ENCODE data around the gene HTT. TPM values are rescaled to one million over a fixed set of nuclear protein-coding genes. Genes with fewer than 3 reads are reported as not detected.
A peak's percentile ranks its signal among the peaks of the same experiment; 100 is the strongest.

HTT gene
- total RNA-seq, 1 donor, result 44.5 TPM

DNA sequence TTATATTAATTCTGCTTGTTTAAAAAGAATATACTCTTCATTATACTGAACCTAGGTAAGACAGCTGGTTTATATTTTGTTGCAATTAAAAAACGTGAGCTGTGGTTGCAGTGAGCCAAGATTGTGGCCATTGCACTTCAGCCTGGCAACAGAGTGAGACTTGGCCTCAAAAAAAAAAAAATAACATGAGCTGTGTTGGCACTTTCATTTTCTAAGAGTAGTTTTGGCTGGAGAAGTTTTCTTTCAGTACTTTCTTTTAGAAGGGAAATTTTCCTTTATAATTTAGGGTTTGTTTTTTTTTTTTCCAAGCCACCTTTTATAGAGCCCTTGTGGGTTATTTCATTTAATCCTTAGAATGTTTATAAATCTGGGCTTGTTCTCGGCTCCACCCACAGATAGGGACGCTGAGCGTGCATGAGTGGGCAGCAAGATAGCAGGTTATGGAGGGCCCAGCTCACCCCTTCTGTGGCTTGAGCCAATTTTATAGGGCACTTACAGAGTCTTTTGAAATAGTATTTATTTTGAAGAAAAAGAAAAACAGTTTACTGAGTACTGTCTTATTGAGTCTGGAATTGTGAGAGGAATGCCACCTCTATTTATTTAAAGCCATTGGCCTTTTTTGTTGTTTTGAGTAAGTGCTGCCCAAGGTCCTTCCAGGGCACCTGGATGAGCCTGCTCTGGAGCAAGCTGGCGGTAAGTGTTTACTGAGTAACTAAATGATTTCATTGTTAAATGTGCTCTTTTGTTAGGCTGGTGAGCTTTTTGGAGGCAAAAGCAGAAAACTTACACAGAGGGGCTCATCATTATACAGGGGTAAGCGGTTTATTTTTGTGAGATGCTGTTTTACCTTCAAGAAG is 60.9 kb downstream of the HTT start:
- Histone ChIP-seq H3K36me3 (ENCODE audit: insufficient read depth, low read length) (peaks cover 68% of the 10 kb centered on the region), H3K4me2 (ENCODE audit: insufficient read depth, low read length) (peak overlapping the region; percentile 51), H3K79me2 (ENCODE audit: insufficient read depth, low read length) (no peaks in the 10 kb centered on the region), H3K4me3 (ENCODE audit: insufficient read depth, low read length) (peak overlapping the region; percentile 16), H3K4me1 (ENCODE audit: insufficient read depth, low read length) (peaks cover 12% of the 10 kb centered on the region), H2AFZ (ENCODE audit: low read length) (no peak overlapping the region), H3K27me3 (ENCODE audit: insufficient read depth, low read length) (no peaks in the 10 kb centered on the region), H3K27ac (ENCODE audit: low read depth, low read length) (peak overlapping the region; percentile 57), H3K9me3 (ENCODE audit: low read depth, low read length) (no peaks in the 10 kb centered on the region), H4K20me1 (ENCODE audit: insufficient read depth, low read length) (no peaks in the 10 kb centered on the region)
- no peak for DNase-seq (ENCODE audit: insufficient read length, low spot score, missing footprints)
- TF ChIP-seq, protein P1, sequence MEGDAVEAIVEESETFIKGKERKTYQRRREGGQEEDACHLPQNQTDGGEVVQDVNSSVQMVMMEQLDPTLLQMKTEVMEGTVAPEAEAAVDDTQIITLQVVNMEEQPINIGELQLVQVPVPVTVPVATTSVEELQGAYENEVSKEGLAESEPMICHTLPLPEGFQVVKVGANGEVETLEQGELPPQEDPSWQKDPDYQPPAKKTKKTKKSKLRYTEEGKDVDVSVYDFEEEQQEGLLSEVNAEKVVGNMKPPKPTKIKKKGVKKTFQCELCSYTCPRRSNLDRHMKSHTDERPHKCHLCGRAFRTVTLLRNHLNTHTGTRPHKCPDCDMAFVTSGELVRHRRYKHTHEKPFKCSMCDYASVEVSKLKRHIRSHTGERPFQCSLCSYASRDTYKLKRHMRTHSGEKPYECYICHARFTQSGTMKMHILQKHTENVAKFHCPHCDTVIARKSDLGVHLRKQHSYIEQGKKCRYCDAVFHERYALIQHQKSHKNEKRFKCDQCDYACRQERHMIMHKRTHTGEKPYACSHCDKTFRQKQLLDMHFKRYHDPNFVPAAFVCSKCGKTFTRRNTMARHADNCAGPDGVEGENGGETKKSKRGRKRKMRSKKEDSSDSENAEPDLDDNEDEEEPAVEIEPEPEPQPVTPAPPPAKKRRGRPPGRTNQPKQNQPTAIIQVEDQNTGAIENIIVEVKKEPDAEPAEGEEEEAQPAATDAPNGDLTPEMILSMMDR (IDR thresholded peaks at IDR 0.05; ENCODE audit: extremely low read depth, low read depth, low read length), result no peak

DNA sequence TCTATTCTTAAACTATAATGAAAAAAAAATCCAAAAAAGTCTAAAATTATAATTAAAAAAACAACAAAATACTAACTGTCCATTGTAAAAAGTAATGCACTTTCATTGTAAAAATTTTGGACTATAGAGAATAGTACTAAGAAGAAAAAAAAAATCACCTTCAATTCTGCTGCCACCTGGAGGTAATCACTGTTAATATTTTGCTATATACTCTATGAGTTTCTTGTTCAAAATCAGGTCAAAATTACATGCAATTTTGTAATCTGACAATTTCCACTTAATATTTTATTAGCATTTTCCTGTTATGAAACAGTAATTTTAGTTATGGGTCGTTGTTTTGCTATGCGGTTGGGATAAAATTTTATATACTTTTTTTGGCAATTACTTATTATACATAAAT is 62.0 kb downstream of the HTT start:
- DNase-seq (ENCODE audit: insufficient read length, low spot score, missing footprints), result no peak
- Histone ChIP-seq H3K9me3 (ENCODE audit: low read depth, low read length) (no peaks in the 10 kb centered on the region), H3K4me1 (ENCODE audit: insufficient read depth, low read length) (peaks cover 12% of the 10 kb centered on the region), H3K4me3 (ENCODE audit: insufficient read depth, low read length) (no peak overlapping the region), H2AFZ (ENCODE audit: low read length) (no peak overlapping the region), H3K27me3 (ENCODE audit: insufficient read depth, low read length) (no peaks in the 10 kb centered on the region), H3K4me2 (ENCODE audit: insufficient read depth, low read length) (no peak overlapping the region), H3K27ac (ENCODE audit: low read depth, low read length) (no peak overlapping the region), H3K79me2 (ENCODE audit: insufficient read depth, low read length) (no peaks in the 10 kb centered on the region), H4K20me1 (ENCODE audit: insufficient read depth, low read length) (no peaks in the 10 kb centered on the region), H3K36me3 (ENCODE audit: insufficient read depth, low read length) (peaks cover 62% of the 10 kb centered on the region)
- TF ChIP-seq, protein P1 (IDR thresholded peaks at IDR 0.05; ENCODE audit: extremely low read depth, low read depth, low read length), result peak; percentile 41

DNA sequence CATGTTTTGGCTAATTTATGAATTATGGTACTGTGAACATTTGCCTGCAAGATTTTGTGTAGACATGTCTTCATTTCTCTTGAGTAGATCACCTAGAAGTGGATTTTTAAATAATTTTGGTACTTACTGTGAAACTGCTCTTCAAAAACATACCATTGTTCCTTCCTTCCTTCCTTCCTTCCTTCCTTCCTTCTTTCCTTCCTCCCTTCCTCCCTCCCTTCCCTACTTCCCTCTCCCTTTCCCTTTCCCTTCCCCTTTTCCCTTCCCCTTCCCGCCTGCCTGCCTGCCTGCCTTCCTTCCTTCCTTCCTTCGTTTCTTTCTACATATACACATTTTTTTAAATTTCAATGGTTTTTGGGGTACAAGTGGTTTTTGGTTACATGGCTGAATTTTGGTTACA is 63.4 kb downstream of the HTT start:
- Histone ChIP-seq H3K4me3 (ENCODE audit: insufficient read depth, low read length) (no peak overlapping the region), H3K27ac (ENCODE audit: low read depth, low read length) (no peak overlapping the region), H4K20me1 (ENCODE audit: insufficient read depth, low read length) (no peaks in the 10 kb centered on the region), H3K36me3 (ENCODE audit: insufficient read depth, low read length) (peaks cover 47% of the 10 kb centered on the region), H2AFZ (ENCODE audit: low read length) (no peak overlapping the region), H3K27me3 (ENCODE audit: insufficient read depth, low read length) (no peaks in the 10 kb centered on the region), H3K4me2 (ENCODE audit: insufficient read depth, low read length) (no peak overlapping the region), H3K79me2 (ENCODE audit: insufficient read depth, low read length) (no peaks in the 10 kb centered on the region), H3K4me1 (ENCODE audit: insufficient read depth, low read length) (peaks cover 12% of the 10 kb centered on the region), H3K9me3 (ENCODE audit: low read depth, low read length) (no peaks in the 10 kb centered on the region)
- no peak for DNase-seq (ENCODE audit: insufficient read length, low spot score, missing footprints)
- TF ChIP-seq, protein P1 (IDR thresholded peaks at IDR 0.05; ENCODE audit: extremely low read depth, low read depth, low read length), result no peak

DNA sequence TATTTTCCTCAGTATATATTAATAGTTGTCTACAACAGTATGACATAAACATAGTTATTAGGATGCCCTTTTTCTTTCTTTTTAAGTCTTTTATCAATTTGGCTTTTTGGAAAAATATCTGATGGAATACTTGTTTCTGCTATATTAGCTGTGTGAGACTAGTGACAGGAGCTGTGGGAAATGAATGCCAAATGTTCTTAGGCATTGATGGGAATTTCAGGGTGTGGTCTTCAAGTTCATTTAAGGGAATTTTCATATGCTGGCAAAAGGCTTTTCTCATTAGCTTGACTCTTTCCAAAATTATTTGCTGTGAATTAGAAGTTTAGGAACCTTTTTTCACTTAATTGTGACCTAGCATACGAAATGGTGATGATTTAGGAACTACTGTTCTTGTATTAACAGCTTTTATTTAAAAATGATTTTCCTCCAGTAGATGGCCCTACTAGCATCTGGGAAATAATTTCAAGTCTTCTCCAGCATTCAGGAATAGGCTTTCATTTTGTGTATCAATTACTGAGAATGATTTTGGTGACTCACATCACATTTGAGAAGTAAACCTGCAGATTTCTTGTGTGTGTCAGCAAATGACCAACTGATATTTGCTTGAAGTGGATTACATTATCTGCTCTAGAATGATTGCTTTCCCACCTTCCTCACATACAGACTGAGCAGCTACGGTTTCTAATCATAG is 70.9 kb downstream of the HTT start:
- Histone ChIP-seq H3K36me3 (ENCODE audit: insufficient read depth, low read length) (peaks cover 55% of the 10 kb centered on the region), H3K4me3 (ENCODE audit: insufficient read depth, low read length) (no peak overlapping the region), H3K27ac (ENCODE audit: low read depth, low read length) (no peak overlapping the region), H2AFZ (ENCODE audit: low read length) (no peak overlapping the region), H3K27me3 (ENCODE audit: insufficient read depth, low read length) (no peaks in the 10 kb centered on the region), H3K9me3 (ENCODE audit: low read depth, low read length) (no peaks in the 10 kb centered on the region), H3K4me1 (ENCODE audit: insufficient read depth, low read length) (no peaks in the 10 kb centered on the region), H3K79me2 (ENCODE audit: insufficient read depth, low read length) (no peaks in the 10 kb centered on the region), H3K4me2 (ENCODE audit: insufficient read depth, low read length) (no peak overlapping the region), H4K20me1 (ENCODE audit: insufficient read depth, low read length) (no peaks in the 10 kb centered on the region)
- no peak for DNase-seq (ENCODE audit: insufficient read length, low spot score, missing footprints)
- TF ChIP-seq, protein P1 (IDR thresholded peaks at IDR 0.05; ENCODE audit: extremely low read depth, low read depth, low read length), result peak; percentile 42
